Activated effector memory CD4-positive, alpha-beta T cell treated with anti-CD3 and anti-CD28 coated beads, Interleukin-2, amount 50 U/mL, for 16 hours (primary cell): ENCODE measurements around the gene FZD8.

Experiments
- DNase-seq: peaks from one replicate; pipeline ENCODE4 v3.0.0-alpha.2; 2020

FZD8 gene

DNA sequence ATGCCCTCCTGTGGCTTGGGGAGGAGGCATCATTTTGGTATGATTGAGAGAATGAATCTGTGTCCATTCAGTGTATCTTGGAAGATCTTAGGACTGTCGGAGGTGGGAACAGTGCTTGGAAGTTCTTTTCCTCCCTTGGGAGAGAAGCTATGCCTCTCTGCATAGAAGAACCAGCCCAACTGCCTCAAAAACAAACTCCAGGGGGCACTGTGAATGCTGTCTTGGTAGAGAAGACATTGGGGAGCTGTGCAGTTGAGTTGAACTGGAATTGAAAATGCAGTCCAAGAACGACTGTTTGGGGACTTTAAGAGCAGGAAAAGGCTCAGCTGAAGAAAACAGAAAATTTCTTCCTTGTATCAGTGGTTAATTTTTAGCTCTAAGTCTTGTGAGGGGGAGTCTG is 41.9 kb downstream of the FZD8 start:
- no peak for DNase-seq

GRCh38 chr10:35598379-35598778 is 43.7 kb downstream of the FZD8 start:
- no peak for DNase-seq

DNA sequence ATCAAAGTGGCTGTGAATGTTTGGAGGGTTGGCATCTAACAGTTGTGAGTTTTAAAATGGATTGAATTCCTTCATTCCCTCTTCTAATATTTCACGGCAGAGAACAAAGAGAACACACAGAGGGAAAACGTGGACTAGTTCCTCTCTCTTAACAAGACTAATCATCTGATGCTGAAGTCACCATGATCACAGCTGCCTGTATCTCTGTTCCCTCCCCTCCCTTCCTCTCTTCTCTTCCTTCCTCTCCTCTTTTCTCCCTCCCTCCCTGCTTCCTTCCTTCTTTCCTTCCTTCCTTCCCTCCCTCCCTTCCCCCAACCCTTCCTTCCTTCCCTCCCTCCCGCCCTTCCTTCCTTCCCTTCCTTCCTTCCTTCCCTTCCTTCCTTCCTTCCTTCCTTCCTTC is 47.0 kb downstream of the FZD8 start:
- DNase-seq, result no peak

DNA sequence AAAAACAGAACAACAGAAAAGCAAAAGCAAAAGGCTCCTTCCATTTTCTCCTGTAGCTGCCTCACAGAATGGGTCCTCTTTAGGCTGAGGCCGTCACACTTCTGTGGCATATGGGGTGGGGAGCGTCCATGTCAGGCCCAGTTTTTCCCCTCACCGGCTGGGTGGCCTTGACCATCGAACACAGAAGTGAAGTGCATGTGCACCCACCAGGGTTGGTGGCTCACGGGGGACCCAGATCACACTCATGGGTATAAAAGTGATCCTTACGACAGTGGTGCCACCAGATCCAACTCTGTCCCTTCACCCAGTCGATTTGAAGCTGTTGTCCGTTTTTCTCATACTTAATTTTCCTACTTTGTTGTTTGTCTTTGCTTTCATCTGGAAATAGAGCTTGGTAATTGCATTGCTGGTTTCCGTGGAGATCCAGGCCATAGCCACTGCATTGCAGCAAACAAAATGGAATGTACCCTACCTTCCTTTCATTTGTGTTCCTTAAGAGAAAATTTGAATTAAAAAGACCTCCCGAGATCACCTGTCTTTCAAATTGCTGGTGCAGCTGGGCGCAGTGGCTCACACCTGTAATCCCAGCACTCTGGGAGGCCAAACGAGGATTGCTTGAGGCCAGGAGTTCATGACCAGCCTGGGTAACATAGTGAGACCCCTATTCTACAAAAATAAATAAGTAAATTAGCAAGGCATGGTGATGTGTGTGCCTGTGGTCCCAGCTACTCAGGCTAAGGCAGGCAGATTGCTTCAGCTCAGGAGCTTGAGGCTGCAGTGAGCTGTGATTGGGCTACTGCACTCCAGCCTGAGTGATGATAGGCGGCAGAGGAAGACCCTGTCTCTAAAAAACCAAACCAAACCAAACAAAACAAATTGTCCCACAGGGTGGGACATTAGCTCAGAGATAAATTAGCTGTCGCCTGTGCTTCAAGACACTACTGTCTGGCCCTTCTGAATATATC is 47.7 kb downstream of the FZD8 start:
- no peak for DNase-seq

- DNase-seq, result no peak
Measured at GRCh38 chr10:35592441-35592840, 49.7 kb downstream of the FZD8 start.

GRCh38 chr10:35588836-35589235 is 53.3 kb downstream of the FZD8 start:
- DNase-seq, result no peak
